Brain microvascular endothelial cell (primary cell): ENCODE measurements around the gene MCM5.

Experiments used
- DNase-seq: peaks from one replicate; pipeline ENCODE4 v3.0.0-alpha.2; 2020
- H3K27ac ChIP-seq: fragments of 250-450 bp; sonication (Bioruptor Pico); 2 replicates; pipeline ENCODE4 v1.5.1; 2020; ENCODE audit warnings: mild to moderate bottlenecking, moderate library complexity
- H3K27me3 ChIP-seq: fragments of 250-450 bp; sonication (Bioruptor Pico); replicated peaks from 2 replicates; pipeline ENCODE4 v1.5.1; 2020; ENCODE audit warnings: mild to moderate bottlenecking
- H3K36me3 ChIP-seq: fragments of 250-450 bp; sonication (Bioruptor Pico); replicated peaks from 2 replicates; pipeline ENCODE4 v1.5.1; 2020; ENCODE audit warnings: mild to moderate bottlenecking
- H3K4me3 ChIP-seq: 2 replicates; pipeline ENCODE4 v1.5.1; 2011; ENCODE audit warnings: low read depth, mild to moderate bottlenecking, control low read depth, low read length, moderate library complexity
- in situ Hi-C: cut with HindIII; loops from 2 replicates; pipeline ENCODE4 v1.10.0; 2017; ENCODE audit warnings: low sequenced_read_pairs, low pct_ligation_motif_present
- TF ChIP-seq, protein P1 (sequence below): IDR thresholded peaks from 2 replicates; pipeline ENCODE4 v1.5.1; 2011; ENCODE audit warnings: low read depth, mild to moderate bottlenecking, moderate library complexity, low read length, control low read depth, inconsistent platforms; ENCODE audit errors: missing control alignments

MCM5 gene

GRCh38 chr22:35450824-35451569 lies 51.1 kb downstream of the MCM5 start:
- Histone ChIP-seq H3K27me3 (peaks cover 2% of the 10 kb centered on the region), H3K27ac (no peak overlapping the region), H3K4me3 (no peak overlapping the region), H3K36me3 (no peaks in the 10 kb centered on the region)
- in situ Hi-C loops, result no loop called here
- TF ChIP-seq, protein P1, sequence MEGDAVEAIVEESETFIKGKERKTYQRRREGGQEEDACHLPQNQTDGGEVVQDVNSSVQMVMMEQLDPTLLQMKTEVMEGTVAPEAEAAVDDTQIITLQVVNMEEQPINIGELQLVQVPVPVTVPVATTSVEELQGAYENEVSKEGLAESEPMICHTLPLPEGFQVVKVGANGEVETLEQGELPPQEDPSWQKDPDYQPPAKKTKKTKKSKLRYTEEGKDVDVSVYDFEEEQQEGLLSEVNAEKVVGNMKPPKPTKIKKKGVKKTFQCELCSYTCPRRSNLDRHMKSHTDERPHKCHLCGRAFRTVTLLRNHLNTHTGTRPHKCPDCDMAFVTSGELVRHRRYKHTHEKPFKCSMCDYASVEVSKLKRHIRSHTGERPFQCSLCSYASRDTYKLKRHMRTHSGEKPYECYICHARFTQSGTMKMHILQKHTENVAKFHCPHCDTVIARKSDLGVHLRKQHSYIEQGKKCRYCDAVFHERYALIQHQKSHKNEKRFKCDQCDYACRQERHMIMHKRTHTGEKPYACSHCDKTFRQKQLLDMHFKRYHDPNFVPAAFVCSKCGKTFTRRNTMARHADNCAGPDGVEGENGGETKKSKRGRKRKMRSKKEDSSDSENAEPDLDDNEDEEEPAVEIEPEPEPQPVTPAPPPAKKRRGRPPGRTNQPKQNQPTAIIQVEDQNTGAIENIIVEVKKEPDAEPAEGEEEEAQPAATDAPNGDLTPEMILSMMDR, result no peak
- DNase-seq, result no peak

DNA sequence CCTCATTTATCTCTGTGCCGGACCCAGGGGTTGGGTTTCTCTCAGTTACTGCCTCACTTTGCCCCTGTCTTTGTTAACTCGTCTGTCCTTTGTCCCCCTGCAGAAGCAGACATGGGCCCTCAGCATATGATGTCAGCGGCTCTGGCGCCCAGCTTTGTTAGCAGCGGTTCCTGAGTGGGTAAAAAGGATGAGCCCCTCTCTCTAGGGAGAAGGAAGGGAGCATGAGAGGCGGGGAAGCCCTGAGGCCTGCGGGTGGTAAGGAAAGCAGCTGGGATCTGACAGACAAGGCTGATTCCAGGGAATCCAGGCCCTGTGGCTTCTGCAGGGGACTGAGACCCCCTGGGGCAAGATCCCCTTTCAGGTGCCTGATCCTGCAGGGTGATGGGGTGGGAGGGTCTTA lies 51.7 kb downstream of the MCM5 start:
- Histone ChIP-seq H3K27me3 (peaks cover 2% of the 10 kb centered on the region), H3K4me3 (no peak overlapping the region), H3K27ac (no peak overlapping the region), H3K36me3 (no peaks in the 10 kb centered on the region)
- DNase-seq, result no peak
- TF ChIP-seq, protein P1, result no peak
- in situ Hi-C loops, result no loop called here

- TF ChIP-seq, protein P1, result no peak
- H3K4me3 ChIP-seq, result no peak overlapping the region
- no peak overlapping the region for H3K27ac ChIP-seq
- DNase-seq, result no peak
- peaks cover 2% of the 10 kb centered on the region for H3K27me3 ChIP-seq
- in situ Hi-C loops, result no loop called here
- no peaks in the 10 kb centered on the region for H3K36me3 ChIP-seq
Measured at GRCh38 chr22:35452351-35452781, 52.4 kb downstream of the MCM5 start.

DNA sequence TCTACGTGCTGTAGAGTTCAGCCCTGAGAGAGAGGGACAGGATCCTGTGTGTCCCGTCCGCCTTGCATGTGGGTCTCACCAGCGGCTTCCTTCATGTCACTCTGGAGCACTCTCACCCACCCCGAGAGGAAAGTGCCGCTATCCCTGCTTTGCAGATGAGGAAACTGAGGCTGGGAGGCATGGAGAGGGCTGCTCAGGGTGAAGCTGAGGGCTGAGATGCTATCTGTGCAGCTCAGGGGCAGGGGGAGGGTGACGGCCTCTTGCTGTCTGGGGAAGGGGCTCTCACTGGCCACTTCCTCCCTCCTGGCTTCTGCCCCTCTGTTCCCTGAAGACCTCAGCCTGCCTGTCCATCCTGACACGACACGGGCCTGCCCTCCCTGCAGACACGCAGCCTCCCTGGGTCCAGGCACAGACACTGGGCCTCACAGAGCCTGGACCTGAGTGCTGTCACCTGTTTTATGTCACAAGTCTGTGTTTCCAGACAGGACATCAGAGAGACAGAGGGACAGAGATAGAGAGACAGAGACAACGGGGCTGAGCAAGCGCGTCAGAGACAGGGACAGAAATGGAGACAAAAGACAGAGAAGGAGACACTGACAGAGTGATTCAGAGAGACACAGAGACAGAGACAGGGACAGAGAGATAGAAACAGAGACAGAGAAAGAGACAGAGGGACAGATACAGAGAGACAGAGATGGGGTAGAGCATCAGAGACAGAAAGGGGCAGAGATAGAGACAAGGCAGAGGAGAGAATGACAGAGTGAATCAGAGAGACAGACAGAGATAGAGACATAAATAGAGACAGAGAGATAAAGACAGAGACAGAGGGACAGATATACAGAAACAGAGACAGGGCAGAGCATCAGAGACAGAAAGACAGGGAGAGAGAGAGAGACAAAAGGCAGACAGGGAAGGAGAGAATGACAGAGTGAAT lies 53.1 kb downstream of the MCM5 start:
- no peaks in the 10 kb centered on the region for H3K36me3 ChIP-seq
- TF ChIP-seq, protein P1, result no peak
- H3K4me3 ChIP-seq, result no peak overlapping the region
- peaks cover 2% of the 10 kb centered on the region for H3K27me3 ChIP-seq
- DNase-seq, result no peak
- no peak overlapping the region for H3K27ac ChIP-seq
- in situ Hi-C loops, result no loop called here

GRCh38 chr22:35454416-35455054 lies 54.6 kb downstream of the MCM5 start:
- no peak for DNase-seq
- in situ Hi-C loops, result no loop called here
- TF ChIP-seq, protein P1, result no peak

More at GRCh38 chr22:35454416-35455054, 54.6 kb downstream of the MCM5 start:
- Histone ChIP-seq H3K36me3 (no peaks in the 10 kb centered on the region), H3K27me3 (peaks cover 2% of the 10 kb centered on the region), H3K27ac (no peak overlapping the region), H3K4me3 (no peak overlapping the region)
